HG02588 (cell line): ENCODE results near the gene WASF2.
"Not testable (repeated sequence)": the region's sequence is repeated elsewhere in the genome, so short reads cannot be mapped to it uniquely, and the experiment has no call there.

ENCODE experiments used
- ATAC-seq: cut with Tn5 transposase; IDR thresholded peaks from one replicate; pipeline ENCODE4 v1.9.1; 2021; ENCODE audit warnings: mild to moderate bottlenecking, moderate library complexity; ENCODE audit not compliant: unreplicated experiment

WASF2 gene, protein sequence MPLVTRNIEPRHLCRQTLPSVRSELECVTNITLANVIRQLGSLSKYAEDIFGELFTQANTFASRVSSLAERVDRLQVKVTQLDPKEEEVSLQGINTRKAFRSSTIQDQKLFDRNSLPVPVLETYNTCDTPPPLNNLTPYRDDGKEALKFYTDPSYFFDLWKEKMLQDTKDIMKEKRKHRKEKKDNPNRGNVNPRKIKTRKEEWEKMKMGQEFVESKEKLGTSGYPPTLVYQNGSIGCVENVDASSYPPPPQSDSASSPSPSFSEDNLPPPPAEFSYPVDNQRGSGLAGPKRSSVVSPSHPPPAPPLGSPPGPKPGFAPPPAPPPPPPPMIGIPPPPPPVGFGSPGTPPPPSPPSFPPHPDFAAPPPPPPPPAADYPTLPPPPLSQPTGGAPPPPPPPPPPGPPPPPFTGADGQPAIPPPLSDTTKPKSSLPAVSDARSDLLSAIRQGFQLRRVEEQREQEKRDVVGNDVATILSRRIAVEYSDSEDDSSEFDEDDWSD

DNA sequence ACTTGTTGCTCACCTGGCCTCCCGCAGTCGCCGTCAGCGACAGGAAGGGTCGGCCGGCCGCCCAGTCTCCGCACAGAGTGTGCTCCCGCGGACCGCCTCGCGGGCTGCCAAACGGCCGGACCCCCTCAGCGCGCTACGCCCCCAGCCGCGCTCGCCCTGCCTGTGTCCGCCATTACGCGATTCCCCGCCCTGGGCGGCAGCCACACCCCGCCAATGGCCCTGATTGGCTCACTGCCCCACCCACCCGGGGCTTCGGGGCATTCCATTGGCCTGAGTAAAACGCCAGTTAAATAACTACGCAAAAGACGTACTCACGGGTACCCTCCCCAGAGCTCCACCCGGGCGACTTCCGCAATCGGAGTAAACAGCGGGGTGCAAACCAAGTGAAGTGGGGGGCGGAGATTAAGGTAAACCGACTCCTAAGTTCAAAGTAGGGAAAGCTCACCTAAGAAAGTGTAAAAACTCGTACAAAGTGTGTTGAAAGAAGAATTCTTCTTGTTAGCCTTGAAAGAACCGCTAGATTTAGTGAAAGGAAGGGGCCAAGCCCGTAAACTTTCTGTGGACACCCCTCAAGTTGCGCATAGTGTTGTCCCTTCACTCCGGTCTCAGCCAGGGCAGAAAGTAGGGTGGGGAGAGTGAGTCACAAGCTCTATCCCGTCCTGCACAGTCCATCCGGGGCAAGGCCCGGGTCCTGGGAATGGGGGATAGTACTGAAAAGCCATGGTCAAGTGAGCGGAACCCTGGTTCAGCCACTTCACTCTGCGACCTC is at the start of gene WASF2:
Gene WASF2, minus strand, starts transcription at position 195 of the 769 bp plus-strand sequence. CDS start 61,277 bp downstream, outside the sequence.
- peak; percentile 80 for ATAC-seq

GRCh38 chr1:27538793-27539192 is 48.8 kb upstream of the WASF2 start:
- no peak for ATAC-seq

- ATAC-seq: not testable (repeated sequence)
Measured at GRCh38 chr1:27538305-27538676, 48.3 kb upstream of the WASF2 start.

DNA sequence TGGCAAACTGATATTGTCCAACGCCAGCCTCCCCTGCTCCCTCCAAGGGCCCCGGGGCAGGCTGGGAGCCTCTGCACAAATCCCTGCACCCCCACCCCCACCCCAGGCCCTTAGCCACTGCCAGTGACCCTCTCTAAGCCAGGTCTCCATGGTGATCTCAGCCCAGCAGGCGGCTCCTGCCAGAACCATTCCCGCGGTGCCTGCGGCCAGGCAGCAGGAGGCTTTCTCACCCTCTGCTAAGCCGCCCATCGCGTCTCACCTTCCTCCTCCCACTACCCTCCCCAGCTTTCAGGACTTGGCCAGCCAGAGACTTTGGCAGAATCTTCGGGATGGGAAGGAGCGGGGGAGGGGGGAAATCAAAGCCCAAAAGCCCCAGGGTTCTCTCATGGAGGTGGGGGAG is 46.8 kb upstream of the WASF2 start:
- ATAC-seq: no peak

- ATAC-seq: no peak
Measured at GRCh38 chr1:27536010-27536757, 46.2 kb upstream of the WASF2 start.

DNA sequence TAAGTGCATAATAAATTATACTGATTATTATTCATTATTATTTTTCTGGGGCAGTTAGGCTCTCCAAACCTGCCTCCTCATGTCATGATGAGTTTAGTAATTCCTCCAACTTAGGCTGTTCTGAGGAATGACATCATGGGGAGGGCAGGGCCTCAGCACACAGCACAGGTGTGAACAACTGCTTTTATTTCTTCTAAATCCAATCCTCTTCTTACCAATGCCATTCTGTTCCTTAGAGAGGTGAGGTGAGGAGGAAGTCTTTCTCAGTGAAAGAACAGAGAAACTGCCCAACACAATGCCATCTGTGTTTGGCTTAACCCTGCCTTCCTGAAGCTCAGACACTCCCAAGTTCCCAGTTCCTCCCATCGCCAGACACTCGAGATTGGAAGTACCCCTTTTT is 45.4 kb upstream of the WASF2 start:
- ATAC-seq: no peak

- no peak for ATAC-seq
Measured at GRCh38 chr1:27531959-27532685, 42.2 kb upstream of the WASF2 start.

DNA sequence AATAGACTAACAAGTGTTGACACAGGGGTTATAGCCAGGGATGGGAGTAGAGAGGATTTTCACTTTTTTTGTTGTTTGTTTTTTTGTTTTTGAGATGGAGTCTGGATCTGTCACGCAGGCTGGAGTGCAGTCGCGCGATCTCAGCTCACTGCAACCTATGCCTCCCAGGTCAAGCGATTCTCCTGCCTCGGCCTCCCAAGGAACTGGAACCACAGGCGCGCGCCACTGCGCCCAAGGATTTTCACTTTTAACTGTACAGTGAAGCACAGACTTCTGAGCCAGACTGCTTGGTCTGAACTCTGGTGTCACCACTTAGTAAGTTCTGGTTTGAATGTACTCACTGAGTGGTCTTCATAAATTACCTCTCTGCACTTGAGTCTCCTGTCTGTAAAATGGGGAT is 40.2 kb upstream of the WASF2 start:
- no peak for ATAC-seq

- no peak for ATAC-seq
Measured at GRCh38 chr1:27529704-27530018, 39.7 kb upstream of the WASF2 start.

- no peak for ATAC-seq
Measured at GRCh38 chr1:27528818-27529703, 39.1 kb upstream of the WASF2 start.

DNA sequence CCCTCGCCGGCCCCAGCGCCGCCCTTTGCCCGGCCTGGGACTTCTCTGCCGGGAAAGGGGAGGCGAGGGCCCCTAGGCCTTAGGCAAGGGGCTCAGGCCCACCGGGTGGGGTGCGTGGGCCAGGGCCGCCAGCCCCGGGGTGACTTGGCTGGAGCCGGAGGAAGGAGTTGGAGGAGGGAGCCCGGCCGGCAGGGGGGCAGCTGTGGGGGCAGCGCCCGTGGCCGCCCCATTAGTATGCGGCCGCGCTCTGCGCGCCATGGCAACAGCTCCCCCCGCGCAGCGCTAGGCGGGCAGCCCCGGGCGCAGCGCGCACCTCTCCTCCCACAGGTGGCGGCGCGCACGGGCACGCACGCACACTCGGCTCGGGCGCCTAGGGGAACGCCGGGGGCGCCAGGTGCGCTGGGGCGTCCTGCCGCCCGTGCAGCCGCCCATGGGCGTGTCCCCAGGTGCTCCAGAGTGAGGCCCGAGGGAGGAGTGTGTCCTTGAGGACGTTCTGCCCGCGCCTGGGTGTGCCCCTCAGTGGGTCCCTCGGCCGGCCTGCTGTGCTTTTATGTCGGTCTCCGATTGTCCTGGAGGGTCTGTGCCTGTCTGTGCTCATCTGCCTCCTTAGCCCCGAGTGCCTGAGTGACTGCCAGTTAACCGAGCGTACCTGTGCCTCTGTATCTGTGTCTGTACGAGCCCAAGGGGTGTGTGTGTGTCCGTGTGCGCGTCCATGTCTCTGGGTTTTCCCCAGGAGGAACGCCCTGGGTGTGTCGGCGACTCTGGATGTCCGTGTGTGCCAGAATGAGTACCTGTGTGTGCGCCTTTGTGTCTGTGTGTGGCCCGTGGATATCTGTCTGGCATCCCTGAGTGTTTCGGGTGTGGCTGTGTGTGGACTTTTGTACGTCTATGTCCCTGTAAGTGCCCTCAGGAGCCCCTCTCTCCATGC is 38.2 kb upstream of the WASF2 start:
- no peak for ATAC-seq

DNA sequence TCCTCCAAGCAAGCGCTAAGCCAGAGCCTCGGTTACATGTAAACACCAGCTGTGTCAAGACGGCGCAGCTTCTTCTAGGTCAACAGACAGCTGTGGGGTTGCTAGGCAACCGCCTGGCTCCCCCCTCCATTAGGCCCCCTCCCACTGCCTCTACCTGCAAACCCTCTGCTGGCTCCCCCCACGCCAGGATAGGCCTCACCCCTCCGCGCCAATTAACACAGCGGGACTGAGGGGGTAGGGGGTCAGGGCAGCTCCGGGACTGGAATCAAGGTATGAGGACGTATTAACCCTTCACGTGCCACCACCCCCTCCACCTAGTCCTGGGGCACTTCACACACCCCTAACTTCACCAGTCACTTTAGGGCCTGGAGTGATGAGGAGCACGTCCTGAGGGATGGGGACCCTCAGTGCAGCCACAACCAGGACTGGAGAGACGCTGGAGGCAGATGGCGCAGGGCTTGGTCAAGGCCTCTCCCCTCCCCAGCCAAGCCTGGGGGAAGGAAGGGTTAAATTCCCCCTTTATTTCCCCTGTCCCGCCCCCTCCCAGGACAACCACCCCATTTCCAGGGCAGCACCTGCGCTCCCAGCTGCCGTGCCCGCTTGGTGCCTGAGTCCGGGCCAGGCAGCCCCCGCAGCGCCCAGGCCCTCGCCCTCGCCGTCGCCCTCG is 37.4 kb upstream of the WASF2 start:
- no peak for ATAC-seq

- no peak for ATAC-seq
Measured at GRCh38 chr1:27526569-27527222, 36.7 kb upstream of the WASF2 start.

GRCh38 chr1:27525296-27526272 is 35.6 kb upstream of the WASF2 start:
- ATAC-seq: no peak

DNA sequence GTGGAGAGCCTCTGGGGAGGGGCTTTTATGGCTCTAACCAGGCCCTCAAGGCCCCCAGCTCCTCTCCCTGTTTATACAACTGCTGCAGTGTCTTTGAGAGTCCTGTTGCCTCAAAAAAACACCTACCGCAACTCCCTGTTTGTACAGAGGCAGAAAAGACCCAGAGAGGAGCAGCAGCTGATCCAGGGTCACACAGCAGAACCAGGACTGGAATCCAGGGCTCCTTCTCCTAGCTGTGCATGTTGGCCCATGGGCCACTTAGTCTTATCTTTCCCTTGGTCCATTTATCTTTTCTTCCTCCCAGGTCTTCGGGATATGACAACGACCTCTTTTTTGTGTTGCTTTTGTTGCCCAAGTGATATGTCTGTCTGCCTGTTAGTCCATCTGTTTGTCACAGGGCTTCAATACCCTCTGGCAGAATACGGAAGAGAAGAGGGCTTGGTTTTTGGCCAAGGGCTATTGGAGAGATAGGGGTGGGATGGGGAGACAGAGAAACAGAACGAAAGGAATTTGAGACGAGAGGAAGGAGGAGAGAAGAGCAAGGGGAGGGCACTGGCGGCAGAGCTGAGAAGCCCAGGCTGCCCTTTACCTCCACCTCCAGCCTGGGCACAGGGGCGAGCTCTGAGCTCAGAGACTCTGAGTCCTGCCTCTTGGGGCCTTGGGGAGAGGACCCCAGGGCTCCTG is 33.5 kb upstream of the WASF2 start:
- ATAC-seq: no peak
